ENCODE results near the gene IRS1.

IRS1 gene

DNA sequence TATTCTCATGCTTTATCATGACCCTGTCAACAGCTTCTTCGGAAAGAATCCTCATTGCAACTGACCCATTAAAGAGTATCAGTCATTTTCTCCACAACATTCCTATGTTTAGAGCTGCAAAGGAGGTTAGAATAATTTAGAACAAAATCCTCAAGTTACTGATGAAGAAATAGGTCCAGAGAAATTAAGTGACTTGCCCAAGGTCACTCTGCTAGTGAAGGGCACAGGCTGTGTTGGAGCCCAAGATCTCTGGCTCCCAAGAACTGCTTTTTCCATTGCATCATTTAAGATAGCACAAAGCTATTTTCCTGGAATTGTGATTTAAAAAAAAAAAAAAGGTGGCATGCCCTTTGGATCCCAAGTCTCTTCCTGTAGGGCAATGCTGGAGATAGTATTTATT, 9.6 kb downstream of the IRS1 start:
- TF ChIP-seq, protein P1, sequence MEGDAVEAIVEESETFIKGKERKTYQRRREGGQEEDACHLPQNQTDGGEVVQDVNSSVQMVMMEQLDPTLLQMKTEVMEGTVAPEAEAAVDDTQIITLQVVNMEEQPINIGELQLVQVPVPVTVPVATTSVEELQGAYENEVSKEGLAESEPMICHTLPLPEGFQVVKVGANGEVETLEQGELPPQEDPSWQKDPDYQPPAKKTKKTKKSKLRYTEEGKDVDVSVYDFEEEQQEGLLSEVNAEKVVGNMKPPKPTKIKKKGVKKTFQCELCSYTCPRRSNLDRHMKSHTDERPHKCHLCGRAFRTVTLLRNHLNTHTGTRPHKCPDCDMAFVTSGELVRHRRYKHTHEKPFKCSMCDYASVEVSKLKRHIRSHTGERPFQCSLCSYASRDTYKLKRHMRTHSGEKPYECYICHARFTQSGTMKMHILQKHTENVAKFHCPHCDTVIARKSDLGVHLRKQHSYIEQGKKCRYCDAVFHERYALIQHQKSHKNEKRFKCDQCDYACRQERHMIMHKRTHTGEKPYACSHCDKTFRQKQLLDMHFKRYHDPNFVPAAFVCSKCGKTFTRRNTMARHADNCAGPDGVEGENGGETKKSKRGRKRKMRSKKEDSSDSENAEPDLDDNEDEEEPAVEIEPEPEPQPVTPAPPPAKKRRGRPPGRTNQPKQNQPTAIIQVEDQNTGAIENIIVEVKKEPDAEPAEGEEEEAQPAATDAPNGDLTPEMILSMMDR (IDR thresholded peaks at IDR 0.05; ENCODE audit: borderline replicate concordance, insufficient read depth, low read depth, low read length): no peak
- no peak overlapping the region for H3K4me3 ChIP-seq (ENCODE audit: low read depth, low read length)

DNA sequence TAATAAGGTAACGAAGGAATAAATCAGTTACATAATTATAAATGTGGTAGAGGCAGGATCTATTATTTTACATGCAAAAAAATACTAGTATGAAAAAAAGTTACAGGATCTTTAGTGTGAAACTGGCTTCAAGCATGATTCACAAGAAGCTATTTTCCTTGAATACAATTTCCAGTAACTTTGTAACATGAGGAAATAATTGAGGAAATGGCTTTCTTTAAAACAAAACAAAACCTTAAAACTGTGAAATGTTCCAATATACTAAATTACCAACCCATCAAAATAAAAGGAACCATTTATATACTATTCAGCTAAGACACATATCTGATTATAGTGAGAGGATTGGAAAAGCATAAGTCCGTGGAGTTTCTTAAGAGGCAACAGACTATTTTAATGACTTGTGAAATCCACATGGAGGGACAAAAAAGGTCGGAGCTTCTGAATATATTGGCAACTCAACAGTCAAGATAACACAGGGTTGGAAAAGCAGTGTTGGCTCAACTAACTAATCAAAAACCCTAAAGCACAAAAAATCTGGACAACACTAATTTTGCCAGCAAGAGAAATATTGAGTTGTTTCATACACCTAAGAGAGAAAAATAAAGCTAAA, 10.6 kb downstream of the IRS1 start:
- TF ChIP-seq, protein P1 (IDR thresholded peaks at IDR 0.05; ENCODE audit: borderline replicate concordance, insufficient read depth, low read depth, low read length): no peak
- no peak overlapping the region for H3K4me3 ChIP-seq (ENCODE audit: low read depth, low read length)

- no peak overlapping the region for H3K4me3 ChIP-seq (ENCODE audit: low read depth, low read length)
- TF ChIP-seq, protein P1 (IDR thresholded peaks at IDR 0.05; ENCODE audit: borderline replicate concordance, insufficient read depth, low read depth, low read length): no peak
These were observed 11.6 kb downstream of the IRS1 start for GRCh38 chr2:226788064-226788463.

DNA sequence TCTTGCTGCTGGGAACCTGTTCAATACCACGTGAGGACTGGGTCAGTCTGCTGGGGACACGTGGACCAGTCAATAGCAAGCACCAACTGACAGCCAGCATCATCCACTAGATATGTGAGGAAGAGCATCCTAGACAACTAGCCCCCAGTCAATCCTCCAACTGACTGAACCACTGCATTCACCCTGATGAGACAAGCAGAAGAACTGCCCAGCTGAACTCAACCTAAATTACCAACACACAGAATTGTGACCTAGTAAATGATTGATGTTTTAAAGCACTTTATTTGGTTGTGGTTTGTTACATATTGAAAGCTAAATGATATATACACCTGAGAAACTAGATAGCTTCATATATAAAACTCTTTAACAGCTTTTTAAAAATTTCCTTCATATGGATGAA, 15.7 kb downstream of the IRS1 start:
- TF ChIP-seq, protein P1 (IDR thresholded peaks at IDR 0.05; ENCODE audit: borderline replicate concordance, insufficient read depth, low read depth, low read length): no peak
- no peak overlapping the region for H3K4me3 ChIP-seq (ENCODE audit: low read depth, low read length)

DNA sequence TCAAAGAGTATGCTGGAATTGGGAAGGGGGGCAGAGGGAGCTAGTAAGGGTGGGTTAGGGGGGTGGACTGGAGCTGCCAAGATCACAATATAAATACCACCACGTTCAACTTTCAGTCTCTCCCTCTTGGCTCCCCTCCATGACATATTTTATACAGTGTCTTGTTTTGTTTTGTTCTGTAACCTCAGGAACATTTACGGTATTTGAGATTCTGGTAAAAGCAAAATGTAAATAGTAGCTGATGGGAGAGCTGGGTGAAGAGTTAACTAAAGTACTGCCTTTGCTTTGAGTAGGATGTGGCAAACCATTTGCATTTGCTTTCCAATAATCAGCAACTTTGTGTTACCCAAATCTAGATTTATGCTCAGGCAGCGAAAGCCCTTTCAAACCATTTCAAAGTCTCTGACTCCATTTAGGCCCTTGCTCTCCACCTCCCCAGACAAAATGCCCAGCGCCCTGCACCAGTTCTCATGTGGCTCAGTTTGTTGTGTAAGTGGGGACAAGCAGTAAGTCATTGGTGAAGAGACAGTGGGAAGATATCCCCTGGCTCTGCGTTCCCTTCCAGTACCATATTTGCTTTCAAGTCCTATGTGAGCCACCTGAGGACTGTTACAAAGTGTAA, 17.4 kb downstream of the IRS1 start:
- H3K4me3 ChIP-seq (ENCODE audit: low read depth, low read length): no peak overlapping the region
- TF ChIP-seq, protein P1 (IDR thresholded peaks at IDR 0.05; ENCODE audit: borderline replicate concordance, insufficient read depth, low read depth, low read length): no peak

DNA sequence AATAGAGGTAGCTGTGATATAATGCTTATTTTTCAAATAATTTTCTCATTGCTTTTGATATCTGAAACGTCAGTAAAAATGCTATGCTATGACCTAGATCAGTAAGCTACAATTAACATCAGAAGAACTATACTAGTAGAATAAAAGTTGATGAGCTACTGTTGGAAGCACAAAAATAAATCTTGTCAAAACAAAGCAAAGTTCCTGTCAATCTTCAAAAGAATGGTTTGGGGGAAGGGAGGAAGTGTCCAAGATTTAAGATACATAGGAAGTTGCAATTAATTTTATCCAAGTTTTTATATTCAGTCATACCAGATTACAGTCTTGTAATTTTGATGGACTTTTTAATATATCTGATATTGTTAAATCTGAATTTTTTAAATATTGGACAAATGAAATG, 19.2 kb downstream of the IRS1 start:
- no peak overlapping the region for H3K4me3 ChIP-seq (ENCODE audit: low read depth, low read length)
- TF ChIP-seq, protein P1 (IDR thresholded peaks at IDR 0.05; ENCODE audit: borderline replicate concordance, insufficient read depth, low read depth, low read length): no peak

DNA sequence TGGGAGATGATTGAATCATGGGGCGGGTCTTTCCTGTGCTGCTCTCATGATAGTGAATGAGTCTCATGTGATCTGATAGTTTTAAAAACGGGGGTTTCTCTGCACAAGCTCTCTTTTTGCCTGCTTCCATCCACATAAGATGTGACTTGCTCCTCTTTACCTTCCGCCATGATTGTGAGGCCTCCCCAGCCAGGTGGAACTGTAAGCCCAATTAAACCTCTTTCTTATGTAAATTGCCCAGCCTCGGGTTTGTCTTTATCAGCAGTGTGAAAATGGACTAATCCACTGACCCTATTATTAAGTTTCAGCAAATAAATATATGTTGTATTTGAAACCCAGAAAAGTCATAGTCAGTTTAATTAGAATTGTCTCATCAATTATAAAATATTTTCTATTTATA, 22.0 kb downstream of the IRS1 start:
- no peak overlapping the region for H3K4me3 ChIP-seq (ENCODE audit: low read depth, low read length)
- TF ChIP-seq, protein P1 (IDR thresholded peaks at IDR 0.05; ENCODE audit: borderline replicate concordance, insufficient read depth, low read depth, low read length): no peak
